GM12878 (cell line): ENCODE measurements around the gene CWF19L2. TPM values are rescaled to one million over a fixed set of nuclear protein-coding genes. Genes with fewer than 3 reads are reported as not detected.

Experiments
- CREM ChIP-seq: IDR thresholded peaks from 2 replicates; pipeline ENCODE4 v1.6.1; 2014; ENCODE audit warnings: antibody characterized with exemption, low read depth
- polyA plus RNA-seq, 11 experiments: library from polyadenylated mRNA; depleted of rRNA in 4 of 11; unstranded in 6 of 11; stranded (reverse) in 5 of 11; fragments of >200 nt; fragmentation: Nextera tagmentation in 4 of 11; fragmentation: Illumina TruSeq in 1 of 11; extraction: Ambion mirVana in 4 of 11; extraction: Trizol in 1 of 11; gene quantifications; 1 replicate in 1 of 11; 2 replicates in 10 of 11; pipeline versions ENCODE4 v1.2.1 to v1.2.3, GENCODE V29; 2011 to 2016; ENCODE audit warnings: inconsistent platforms in 2 of 11, missing spikeins in 2 of 11, low read depth in 1 of 11
- total RNA-seq, 4 experiments: library from RNA; depleted of rRNA in 3 of 4; stranded (reverse); fragments of >200 nt in 3 of 4; fragmentation: Illumina TruSeq in 1 of 4; extraction: Trizol in 1 of 4; gene quantifications; 2 replicates each; pipeline versions ENCODE4 v1.2.1 to v1.2.3, GENCODE V29; 2013 to 2021
- TF ChIP-seq, protein P1 (sequence below): IDR thresholded peaks from 2 replicates; pipeline ENCODE4 v1.6.1; 2012; ENCODE audit warnings: improper control_type of control experiment, low read depth, low read length; ENCODE audit not compliant: insufficient replicate concordance
- TF ChIP-seq, protein P2 (sequence below): fragments of 450-650 bp; IDR thresholded peaks from 2 replicates; pipeline ENCODE4 v1.6.1; 2016; ENCODE audit warnings: mild to moderate bottlenecking, moderate library complexity, borderline replicate concordance

Gene CWF19L2
- total and polyA plus RNA-seq, 10 of the 15 experiments (the other 5 are each of a cell fraction or from before 2014, with no cell fraction given), result 4.5 to 18.8 (median 7.2) TPM

DNA sequence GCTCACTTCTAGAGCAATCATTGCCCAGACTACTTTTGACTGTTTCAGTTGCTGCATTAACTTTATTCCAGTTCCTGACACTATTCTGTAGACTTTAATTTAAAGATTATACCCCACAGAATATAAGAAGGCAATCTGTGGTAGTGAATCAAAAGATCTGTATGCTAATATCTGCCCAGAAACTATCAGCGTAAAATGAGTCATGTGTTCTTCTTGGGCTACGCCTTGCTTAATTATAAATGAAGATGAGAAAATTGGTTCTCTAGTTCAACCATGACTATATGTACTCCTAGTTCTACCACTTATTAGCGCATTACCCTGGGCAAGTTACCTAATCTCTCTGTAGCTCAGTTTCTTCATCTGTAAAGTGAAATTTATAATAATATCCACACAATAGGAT, 128.5 kb downstream of the CWF19L2 start (continued):
- TF ChIP-seq, protein P1, sequence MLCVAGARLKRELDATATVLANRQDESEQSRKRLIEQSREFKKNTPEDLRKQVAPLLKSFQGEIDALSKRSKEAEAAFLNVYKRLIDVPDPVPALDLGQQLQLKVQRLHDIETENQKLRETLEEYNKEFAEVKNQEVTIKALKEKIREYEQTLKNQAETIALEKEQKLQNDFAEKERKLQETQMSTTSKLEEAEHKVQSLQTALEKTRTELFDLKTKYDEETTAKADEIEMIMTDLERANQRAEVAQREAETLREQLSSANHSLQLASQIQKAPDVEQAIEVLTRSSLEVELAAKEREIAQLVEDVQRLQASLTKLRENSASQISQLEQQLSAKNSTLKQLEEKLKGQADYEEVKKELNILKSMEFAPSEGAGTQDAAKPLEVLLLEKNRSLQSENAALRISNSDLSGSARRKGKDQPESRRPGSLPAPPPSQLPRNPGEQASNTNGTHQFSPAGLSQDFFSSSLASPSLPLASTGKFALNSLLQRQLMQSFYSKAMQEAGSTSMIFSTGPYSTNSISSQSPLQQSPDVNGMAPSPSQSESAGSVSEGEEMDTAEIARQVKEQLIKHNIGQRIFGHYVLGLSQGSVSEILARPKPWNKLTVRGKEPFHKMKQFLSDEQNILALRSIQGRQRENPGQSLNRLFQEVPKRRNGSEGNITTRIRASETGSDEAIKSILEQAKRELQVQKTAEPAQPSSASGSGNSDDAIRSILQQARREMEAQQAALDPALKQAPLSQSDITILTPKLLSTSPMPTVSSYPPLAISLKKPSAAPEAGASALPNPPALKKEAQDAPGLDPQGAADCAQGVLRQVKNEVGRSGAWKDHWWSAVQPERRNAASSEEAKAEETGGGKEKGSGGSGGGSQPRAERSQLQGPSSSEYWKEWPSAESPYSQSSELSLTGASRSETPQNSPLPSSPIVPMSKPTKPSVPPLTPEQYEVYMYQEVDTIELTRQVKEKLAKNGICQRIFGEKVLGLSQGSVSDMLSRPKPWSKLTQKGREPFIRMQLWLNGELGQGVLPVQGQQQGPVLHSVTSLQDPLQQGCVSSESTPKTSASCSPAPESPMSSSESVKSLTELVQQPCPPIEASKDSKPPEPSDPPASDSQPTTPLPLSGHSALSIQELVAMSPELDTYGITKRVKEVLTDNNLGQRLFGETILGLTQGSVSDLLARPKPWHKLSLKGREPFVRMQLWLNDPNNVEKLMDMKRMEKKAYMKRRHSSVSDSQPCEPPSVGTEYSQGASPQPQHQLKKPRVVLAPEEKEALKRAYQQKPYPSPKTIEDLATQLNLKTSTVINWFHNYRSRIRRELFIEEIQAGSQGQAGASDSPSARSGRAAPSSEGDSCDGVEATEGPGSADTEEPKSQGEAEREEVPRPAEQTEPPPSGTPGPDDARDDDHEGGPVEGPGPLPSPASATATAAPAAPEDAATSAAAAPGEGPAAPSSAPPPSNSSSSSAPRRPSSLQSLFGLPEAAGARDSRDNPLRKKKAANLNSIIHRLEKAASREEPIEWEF, result no peak
- TF ChIP-seq, protein P2, sequence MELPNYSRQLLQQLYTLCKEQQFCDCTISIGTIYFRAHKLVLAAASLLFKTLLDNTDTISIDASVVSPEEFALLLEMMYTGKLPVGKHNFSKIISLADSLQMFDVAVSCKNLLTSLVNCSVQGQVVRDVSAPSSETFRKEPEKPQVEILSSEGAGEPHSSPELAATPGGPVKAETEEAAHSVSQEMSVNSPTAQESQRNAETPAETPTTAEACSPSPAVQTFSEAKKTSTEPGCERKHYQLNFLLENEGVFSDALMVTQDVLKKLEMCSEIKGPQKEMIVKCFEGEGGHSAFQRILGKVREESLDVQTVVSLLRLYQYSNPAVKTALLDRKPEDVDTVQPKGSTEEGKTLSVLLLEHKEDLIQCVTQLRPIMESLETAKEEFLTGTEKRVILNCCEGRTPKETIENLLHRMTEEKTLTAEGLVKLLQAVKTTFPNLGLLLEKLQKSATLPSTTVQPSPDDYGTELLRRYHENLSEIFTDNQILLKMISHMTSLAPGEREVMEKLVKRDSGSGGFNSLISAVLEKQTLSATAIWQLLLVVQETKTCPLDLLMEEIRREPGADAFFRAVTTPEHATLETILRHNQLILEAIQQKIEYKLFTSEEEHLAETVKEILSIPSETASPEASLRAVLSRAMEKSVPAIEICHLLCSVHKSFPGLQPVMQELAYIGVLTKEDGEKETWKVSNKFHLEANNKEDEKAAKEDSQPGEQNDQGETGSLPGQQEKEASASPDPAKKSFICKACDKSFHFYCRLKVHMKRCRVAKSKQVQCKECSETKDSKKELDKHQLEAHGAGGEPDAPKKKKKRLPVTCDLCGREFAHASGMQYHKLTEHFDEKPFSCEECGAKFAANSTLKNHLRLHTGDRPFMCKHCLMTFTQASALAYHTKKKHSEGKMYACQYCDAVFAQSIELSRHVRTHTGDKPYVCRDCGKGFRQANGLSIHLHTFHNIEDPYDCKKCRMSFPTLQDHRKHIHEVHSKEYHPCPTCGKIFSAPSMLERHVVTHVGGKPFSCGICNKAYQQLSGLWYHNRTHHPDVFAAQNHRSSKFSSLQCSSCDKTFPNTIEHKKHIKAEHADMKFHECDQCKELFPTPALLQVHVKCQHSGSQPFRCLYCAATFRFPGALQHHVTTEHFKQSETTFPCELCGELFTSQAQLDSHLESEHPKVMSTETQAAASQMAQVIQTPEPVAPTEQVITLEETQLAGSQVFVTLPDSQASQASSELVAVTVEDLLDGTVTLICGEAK, result no peak
- no peak for TF ChIP-seq CREM
